ENCODE results near the gene TWNK.
"Not testable (repeated sequence)": the region's sequence is repeated elsewhere in the genome, so short reads cannot be mapped to it uniquely, and the experiment has no call there.

The TWNK gene

GRCh38 chr10:101022967-101023705 is 35.8 kb downstream of the TWNK start:
- H3K4me1 Mint-ChIP-seq: no peaks in the 10 kb centered on the region
- H3K9me3 Mint-ChIP-seq: no peaks in the 10 kb centered on the region
- H3K4me3 Mint-ChIP-seq: no peak overlapping the region
- H3K27me3 Mint-ChIP-seq: peaks cover 9% of the 10 kb centered on the region
- no peaks in the 10 kb centered on the region for H3K36me3 Mint-ChIP-seq
- no peak overlapping the region for H3K27ac Mint-ChIP-seq

GRCh38 chr10:101027106-101027720 is 39.9 kb downstream of the TWNK start:
- H3K36me3 Mint-ChIP-seq: no peaks in the 10 kb centered on the region
- peaks cover under 1% of the 10 kb centered on the region for H3K4me1 Mint-ChIP-seq
- no peaks in the 10 kb centered on the region for H3K27me3 Mint-ChIP-seq
- no peaks in the 10 kb centered on the region for H3K9me3 Mint-ChIP-seq
- no peak overlapping the region for H3K4me3 Mint-ChIP-seq
- H3K27ac Mint-ChIP-seq: no peak overlapping the region

- Mint-ChIP-seq H3K4me3 (no peak overlapping the region), H3K36me3 (no peaks in the 10 kb centered on the region), H3K4me1 (peaks cover 14% of the 10 kb centered on the region), H3K27ac (no peak overlapping the region), H3K27me3 (no peaks in the 10 kb centered on the region), H3K9me3 (no peaks in the 10 kb centered on the region)
These were observed 41.3 kb downstream of the TWNK start for GRCh38 chr10:101028446-101029337.

GRCh38 chr10:101029520-101030295 is 42.4 kb downstream of the TWNK start:
- H3K36me3 Mint-ChIP-seq: no peaks in the 10 kb centered on the region
- H3K4me3 Mint-ChIP-seq: no peak overlapping the region
- no peaks in the 10 kb centered on the region for H3K9me3 Mint-ChIP-seq
- H3K27ac Mint-ChIP-seq: no peak overlapping the region
- peaks cover 14% of the 10 kb centered on the region for H3K4me1 Mint-ChIP-seq
- no peaks in the 10 kb centered on the region for H3K27me3 Mint-ChIP-seq

- no peak overlapping the region for H3K27ac Mint-ChIP-seq
- H3K27me3 Mint-ChIP-seq: no peaks in the 10 kb centered on the region
- peak overlapping the region; percentile 85 for H3K4me3 Mint-ChIP-seq
- H3K4me1 Mint-ChIP-seq: peaks cover 14% of the 10 kb centered on the region
- no peaks in the 10 kb centered on the region for H3K36me3 Mint-ChIP-seq
- H3K9me3 Mint-ChIP-seq: no peaks in the 10 kb centered on the region
These were observed 43.3 kb downstream of the TWNK start for GRCh38 chr10:101030496-101031127.

- Mint-ChIP-seq H3K36me3 (no peaks in the 10 kb centered on the region), H3K9me3 (no peaks in the 10 kb centered on the region), H3K4me3 (peak within 1 kb of the TSS; percentile 85), H3K4me1 (peaks cover 14% of the 10 kb centered on the region), H3K27ac (peak within 1 kb of the TSS; percentile 81), H3K27me3 (no peaks in the 10 kb centered on the region)
These were observed 43.9 kb downstream of the TWNK start, which contains the start of the genes PDZD7 and SFXN3 for GRCh38 chr10:101031128-101031795. PDZD7 (minus strand) TSS chr10:101031129; CDS start chr10:101030219, 910 bp downstream. SFXN3 (plus strand) TSS chr10:101031234; CDS start chr10:101034695, 3,461 bp downstream.

GRCh38 chr10:101031796-101032636 is 44.7 kb downstream of the TWNK start:
- H3K36me3 Mint-ChIP-seq: no peaks in the 10 kb centered on the region
- no peaks in the 10 kb centered on the region for H3K9me3 Mint-ChIP-seq
- peak overlapping the region; percentile 81 for H3K27ac Mint-ChIP-seq
- H3K4me1 Mint-ChIP-seq: peaks cover 14% of the 10 kb centered on the region
- no peaks in the 10 kb centered on the region for H3K27me3 Mint-ChIP-seq
- peak overlapping the region; percentile 85 for H3K4me3 Mint-ChIP-seq

GRCh38 chr10:101032637-101033224 is 45.4 kb downstream of the TWNK start:
- Mint-ChIP-seq H3K4me3 (peak overlapping the region; percentile 85), H3K4me1 (peaks cover 14% of the 10 kb centered on the region), H3K27me3 (no peaks in the 10 kb centered on the region), H3K36me3 (no peaks in the 10 kb centered on the region), H3K27ac (peak overlapping the region; percentile 33), H3K9me3 (no peaks in the 10 kb centered on the region)

GRCh38 chr10:101033276-101033675 is 45.9 kb downstream of the TWNK start:
- H3K4me1 Mint-ChIP-seq: peaks cover 14% of the 10 kb centered on the region
- H3K4me3 Mint-ChIP-seq: peak overlapping the region; percentile 45
- H3K36me3 Mint-ChIP-seq: peaks cover 4% of the 10 kb centered on the region
- no peaks in the 10 kb centered on the region for H3K27me3 Mint-ChIP-seq
- no peak overlapping the region for H3K27ac Mint-ChIP-seq
- no peaks in the 10 kb centered on the region for H3K9me3 Mint-ChIP-seq

GRCh38 chr10:101034404-101034803 is 47.1 kb downstream of the TWNK start:
- peaks cover 14% of the 10 kb centered on the region for H3K4me1 Mint-ChIP-seq
- H3K9me3 Mint-ChIP-seq, H3K36me3 Mint-ChIP-seq, H3K4me3 Mint-ChIP-seq, H3K27me3 Mint-ChIP-seq, H3K27ac Mint-ChIP-seq: not testable (repeated sequence)

- no peak overlapping the region for H3K4me3 Mint-ChIP-seq
- H3K27me3 Mint-ChIP-seq: no peaks in the 10 kb centered on the region
- peaks cover 4% of the 10 kb centered on the region for H3K36me3 Mint-ChIP-seq
- H3K27ac Mint-ChIP-seq: no peak overlapping the region
- peaks cover 14% of the 10 kb centered on the region for H3K4me1 Mint-ChIP-seq
- no peaks in the 10 kb centered on the region for H3K9me3 Mint-ChIP-seq
These were observed 48.0 kb downstream of the TWNK start for GRCh38 chr10:101035314-101035713.

GRCh38 chr10:101035916-101036702 is 48.8 kb downstream of the TWNK start:
- Mint-ChIP-seq H3K36me3 (peaks cover 4% of the 10 kb centered on the region), H3K9me3 (no peaks in the 10 kb centered on the region), H3K4me3 (no peak overlapping the region), H3K27me3 (no peaks in the 10 kb centered on the region), H3K4me1 (peaks cover 17% of the 10 kb centered on the region), H3K27ac (no peak overlapping the region)

- no peak overlapping the region for H3K27ac Mint-ChIP-seq
- no peaks in the 10 kb centered on the region for H3K27me3 Mint-ChIP-seq
- H3K36me3 Mint-ChIP-seq: peaks cover 4% of the 10 kb centered on the region
- no peak overlapping the region for H3K4me3 Mint-ChIP-seq
- no peaks in the 10 kb centered on the region for H3K9me3 Mint-ChIP-seq
- peaks cover 23% of the 10 kb centered on the region for H3K4me1 Mint-ChIP-seq
These were observed 49.4 kb downstream of the TWNK start for GRCh38 chr10:101036726-101037125.
